Cardiac muscle cell (in vitro differentiated cells and primary cell): ENCODE measurements around the gene KTN1. TPM values are rescaled to one million over a fixed set of nuclear protein-coding genes. Genes with fewer than 3 reads are reported as not detected.
A peak's percentile ranks its signal among the peaks of the same experiment; 100 is the strongest.

Experiments used
- DNase-seq, 2 donors: peaks; one replicate each; pipeline versions ENCODE4 v3.0.0 to v3.0.0-alpha.2; 2010 to 2017; ENCODE audit warnings: low read depth in 1 of 2, low spot score in 1 of 2
- H3K27ac ChIP-seq: fragments of 200-600 bp; sonication (generic); 2 replicates; pipeline ENCODE4 v1.5.1; 2016
- H3K27me3 ChIP-seq: fragments of 200-600 bp; sonication (generic); 2 replicates; pipeline ENCODE4 v1.6.0; 2016; ENCODE audit warnings: control low read depth
- H3K36me3 ChIP-seq: fragments of 200-600 bp; sonication (generic); 2 replicates; pipeline ENCODE4 v1.5.1; 2016; ENCODE audit warnings: control low read depth
- H3K4me1 ChIP-seq: fragments of 200-600 bp; sonication (generic); 2 replicates; pipeline ENCODE4 v1.8.1; 2017; ENCODE audit warnings: low read depth, mild to moderate bottlenecking, mixed run types
- H3K4me3 ChIP-seq: fragments of 200-600 bp; sonication (generic); 2 replicates; pipeline ENCODE4 v1.5.1; 2016; ENCODE audit warnings: mild to moderate bottlenecking
- H3K9me3 ChIP-seq: fragments of 200-600 bp; sonication (generic); 2 replicates; pipeline ENCODE4 v1.5.1; 2017; ENCODE audit warnings: low read depth, mild to moderate bottlenecking, control low read depth
- polyA plus RNA-seq: library from polyadenylated mRNA; unstranded; fragments of >200 nt; fragmentation: Nextera tagmentation; extraction: Ambion mirVana; gene quantifications from 2 replicates; pipeline ENCODE4 v1.2.1, GENCODE V29; 2016
- total RNA-seq: library from RNA; depleted of rRNA; stranded (reverse); fragments of >200 nt; gene quantifications from 2 replicates; pipeline ENCODE4 v1.2.3, GENCODE V29; 2016
- TF ChIP-seq, protein P1 (sequence below): IDR thresholded peaks from 2 replicates; pipeline ENCODE4 v1.5.1; 2012; ENCODE audit warnings: low read depth, mild to moderate bottlenecking, low read length

Gene KTN1
- total and polyA plus RNA-seq, 2 experiments from 2014 or later, result 130 to 214 TPM

DNA sequence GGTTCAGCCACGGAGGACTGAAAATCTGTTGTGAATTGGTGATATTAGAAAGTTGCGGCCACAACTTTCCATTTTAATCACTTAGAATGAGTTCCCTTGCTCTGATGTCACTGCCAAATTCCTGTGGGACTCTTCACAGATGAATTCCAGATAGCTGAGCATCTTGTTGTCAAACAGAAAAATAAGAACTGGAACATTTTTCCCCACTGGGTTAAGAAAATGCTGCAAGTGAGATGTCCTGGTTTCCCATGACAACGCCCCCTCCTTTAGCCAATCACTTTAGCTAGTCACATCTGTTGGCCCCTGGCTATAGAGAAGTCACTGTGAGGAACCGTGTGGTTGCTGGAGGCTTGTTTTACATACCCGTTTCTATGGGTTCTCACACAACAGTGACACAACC lies 135.9 kb downstream of the KTN1 start:
- peak in 1 of 2 donors; percentile 84 for DNase-seq
- TF ChIP-seq, protein P1, sequence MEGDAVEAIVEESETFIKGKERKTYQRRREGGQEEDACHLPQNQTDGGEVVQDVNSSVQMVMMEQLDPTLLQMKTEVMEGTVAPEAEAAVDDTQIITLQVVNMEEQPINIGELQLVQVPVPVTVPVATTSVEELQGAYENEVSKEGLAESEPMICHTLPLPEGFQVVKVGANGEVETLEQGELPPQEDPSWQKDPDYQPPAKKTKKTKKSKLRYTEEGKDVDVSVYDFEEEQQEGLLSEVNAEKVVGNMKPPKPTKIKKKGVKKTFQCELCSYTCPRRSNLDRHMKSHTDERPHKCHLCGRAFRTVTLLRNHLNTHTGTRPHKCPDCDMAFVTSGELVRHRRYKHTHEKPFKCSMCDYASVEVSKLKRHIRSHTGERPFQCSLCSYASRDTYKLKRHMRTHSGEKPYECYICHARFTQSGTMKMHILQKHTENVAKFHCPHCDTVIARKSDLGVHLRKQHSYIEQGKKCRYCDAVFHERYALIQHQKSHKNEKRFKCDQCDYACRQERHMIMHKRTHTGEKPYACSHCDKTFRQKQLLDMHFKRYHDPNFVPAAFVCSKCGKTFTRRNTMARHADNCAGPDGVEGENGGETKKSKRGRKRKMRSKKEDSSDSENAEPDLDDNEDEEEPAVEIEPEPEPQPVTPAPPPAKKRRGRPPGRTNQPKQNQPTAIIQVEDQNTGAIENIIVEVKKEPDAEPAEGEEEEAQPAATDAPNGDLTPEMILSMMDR, result no peak
- Histone ChIP-seq H3K4me3 (no peak overlapping the region), H3K27me3 (no peaks in the 10 kb centered on the region), H3K9me3 (no peaks in the 10 kb centered on the region), H3K36me3 (no peaks in the 10 kb centered on the region), H3K4me1 (no peaks in the 10 kb centered on the region), H3K27ac (no peak overlapping the region)

DNA sequence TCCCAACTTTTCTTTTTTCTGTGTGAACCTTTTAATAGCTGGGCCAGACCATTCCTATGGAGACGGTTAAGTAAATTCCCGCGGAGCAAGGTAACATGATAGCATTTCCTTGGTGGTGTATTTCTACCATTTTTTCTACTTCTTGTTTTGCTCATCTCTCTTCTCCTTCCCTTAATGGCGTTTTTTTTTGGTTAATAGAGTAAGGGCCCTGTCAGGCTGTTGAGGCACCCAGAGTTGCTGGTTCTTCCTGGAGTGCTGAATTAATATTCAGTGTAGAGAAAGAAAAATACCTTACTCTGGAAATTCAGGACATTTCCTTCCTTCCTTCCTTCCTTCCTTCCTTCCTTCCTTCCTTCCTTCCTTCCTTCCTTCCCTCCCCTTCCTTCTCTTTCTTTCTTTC lies 137.6 kb downstream of the KTN1 start:
- Histone ChIP-seq H3K4me1 (no peaks in the 10 kb centered on the region), H3K27me3 (no peaks in the 10 kb centered on the region), H3K27ac (no peak overlapping the region), H3K36me3 (no peaks in the 10 kb centered on the region), H3K9me3 (no peaks in the 10 kb centered on the region), H3K4me3 (no peak overlapping the region)
- TF ChIP-seq, protein P1, result no peak
- no peak for DNase-seq

DNA sequence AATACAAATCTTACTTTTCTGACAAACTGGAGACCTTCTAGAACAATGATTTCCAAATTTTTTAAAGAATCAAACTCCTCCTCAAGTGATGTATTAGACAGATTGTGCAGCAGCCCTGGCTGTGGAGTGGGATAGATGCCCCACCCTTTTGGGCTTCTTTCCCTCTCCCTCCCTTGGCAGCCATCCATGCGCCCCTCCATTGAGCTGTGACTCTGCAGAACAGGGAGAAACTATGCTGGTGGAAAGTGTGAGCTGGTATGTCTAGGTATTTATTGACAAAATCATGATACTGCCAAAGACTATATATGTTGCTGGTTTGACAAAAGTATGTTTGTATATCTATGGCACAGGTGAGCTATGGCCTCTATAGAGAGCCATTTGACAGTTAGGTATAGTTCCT lies 138.5 kb downstream of the KTN1 start:
- DNase-seq, result no peak
- H3K9me3 ChIP-seq, result no peaks in the 10 kb centered on the region
- H3K36me3 ChIP-seq, result no peaks in the 10 kb centered on the region

DNA sequence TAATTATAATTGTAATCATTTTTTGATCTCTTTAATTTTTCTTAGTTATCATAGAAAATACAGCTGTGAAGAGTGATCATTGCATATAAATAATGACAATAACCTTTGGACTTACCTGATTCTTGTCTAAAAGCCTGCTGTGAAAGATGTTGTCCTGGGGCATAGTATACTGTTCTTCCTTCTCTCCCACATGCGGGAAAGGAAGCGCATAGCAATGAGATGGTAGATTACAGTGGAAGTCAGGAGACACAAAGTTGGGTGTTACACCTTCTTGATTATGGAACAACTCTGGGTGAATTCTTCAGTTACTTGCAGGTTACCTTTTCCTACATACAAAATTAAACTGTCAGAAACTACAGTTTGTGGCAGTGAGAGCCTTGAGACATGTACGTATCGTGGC lies 140.8 kb downstream of the KTN1 start:
- H3K27me3 ChIP-seq, result peaks cover 12% of the 10 kb centered on the region
- H3K4me1 ChIP-seq, result no peaks in the 10 kb centered on the region
- no peaks in the 10 kb centered on the region for H3K9me3 ChIP-seq
- TF ChIP-seq, protein P1, result no peak
- H3K27ac ChIP-seq, result no peak overlapping the region
- DNase-seq, result peak in 1 of 2 donors; percentile 14
- H3K4me3 ChIP-seq, result no peak overlapping the region
- no peaks in the 10 kb centered on the region for H3K36me3 ChIP-seq

More for the DNA sequence above, 138.5 kb downstream of the KTN1 start:
- Histone ChIP-seq H3K27me3 (no peaks in the 10 kb centered on the region), H3K4me3 (no peak overlapping the region), H3K4me1 (no peaks in the 10 kb centered on the region), H3K27ac (no peak overlapping the region)
- TF ChIP-seq, protein P1, result no peak

DNA sequence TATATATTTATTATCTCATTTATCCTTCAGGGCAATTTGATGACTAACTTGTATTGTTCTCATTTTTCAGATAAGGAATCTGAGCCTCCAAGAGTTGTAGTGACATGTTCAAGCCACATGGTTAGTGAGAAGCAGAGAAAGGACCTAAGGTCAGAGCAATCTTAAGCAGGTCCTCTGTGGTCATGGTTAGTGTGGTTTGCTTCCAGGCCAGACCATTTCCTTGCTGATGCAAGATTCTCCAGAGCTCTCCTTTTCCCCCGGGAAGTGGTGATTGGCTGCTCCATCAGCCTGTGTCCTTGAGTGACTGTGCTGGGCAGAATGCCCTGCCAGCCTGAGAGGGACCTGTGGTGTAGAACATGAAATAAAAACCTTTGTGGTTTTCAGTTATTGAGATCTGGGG lies 141.3 kb downstream of the KTN1 start:
- Histone ChIP-seq H3K9me3 (no peaks in the 10 kb centered on the region), H3K27me3 (peaks cover 15% of the 10 kb centered on the region), H3K4me3 (no peak overlapping the region), H3K36me3 (no peaks in the 10 kb centered on the region), H3K27ac (no peak overlapping the region), H3K4me1 (no peaks in the 10 kb centered on the region)
- DNase-seq, result peak in 1 of 2 donors; percentile 96
- TF ChIP-seq, protein P1, result peak; percentile 22

DNA sequence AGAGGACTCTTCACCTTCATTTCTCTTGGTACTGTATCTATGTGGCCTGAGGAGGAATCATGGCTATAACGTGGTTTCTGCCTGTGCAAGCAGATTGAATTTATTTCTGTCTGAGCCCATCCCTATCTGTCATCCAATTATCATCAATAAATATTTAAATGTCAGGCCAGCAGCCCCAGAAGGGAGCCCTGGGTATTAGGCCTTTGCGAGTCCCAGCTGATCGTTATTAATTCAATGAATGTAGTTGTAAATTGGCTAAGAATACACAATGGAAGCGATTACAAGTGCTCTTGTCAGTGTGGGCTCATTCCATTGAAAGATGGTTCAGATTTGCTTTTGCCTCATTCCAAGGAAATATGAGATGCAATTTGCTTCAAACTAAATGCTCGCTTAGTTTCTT lies 142.0 kb downstream of the KTN1 start:
- Histone ChIP-seq H3K4me1 (no peaks in the 10 kb centered on the region), H3K9me3 (no peaks in the 10 kb centered on the region), H3K4me3 (no peak overlapping the region), H3K27me3 (peaks cover 15% of the 10 kb centered on the region), H3K36me3 (no peaks in the 10 kb centered on the region), H3K27ac (no peak overlapping the region)
- DNase-seq, result no peak
- TF ChIP-seq, protein P1, result no peak
